Ramos (cell line): Measurements from ENCODE around the gene LCP2.

ENCODE experiments used
- in situ Hi-C: fragments of 300-500 bp; cut with MboI; formaldehyde crosslinking; loops from one replicate; pipeline ENCODE4 v1.14.3; 2022; ENCODE audit warnings: low sequenced_read_pairs; ENCODE audit not compliant: unreplicated experiment

The LCP2 gene

GRCh38 chr5:170278611-170279458 is 18.7 kb downstream of the LCP2 start:
- in situ Hi-C loops: no loop called here

- in situ Hi-C loops: no loop called here
Measured at GRCh38 chr5:170277867-170278281, 19.7 kb downstream of the LCP2 start.

- in situ Hi-C loops: no loop called here
Measured at GRCh38 chr5:170276140-170276539, 21.4 kb downstream of the LCP2 start.

- in situ Hi-C loops: no loop called here
Measured at GRCh38 chr5:170275376-170275994, 22.1 kb downstream of the LCP2 start.

GRCh38 chr5:170273968-170274710 is 23.4 kb downstream of the LCP2 start:
- in situ Hi-C loops: no loop called here

- in situ Hi-C loops: no loop called here
Measured at GRCh38 chr5:170270293-170271069, 27.1 kb downstream of the LCP2 start.

- in situ Hi-C loops: no loop called here
Measured at GRCh38 chr5:170269579-170269978, 28.0 kb downstream of the LCP2 start.

GRCh38 chr5:170268884-170269283 is 28.7 kb downstream of the LCP2 start:
- in situ Hi-C loops: no loop called here

GRCh38 chr5:170268153-170268689 is 29.4 kb downstream of the LCP2 start:
- in situ Hi-C loops: no loop called here

- in situ Hi-C loops: no loop called here
Measured at GRCh38 chr5:170267431-170268152, 30.0 kb downstream of the LCP2 start.

- in situ Hi-C loops: no loop called here
Measured at GRCh38 chr5:170266570-170267381, 30.8 kb downstream of the LCP2 start.

GRCh38 chr5:170265522-170265921 is 32.1 kb downstream of the LCP2 start:
- in situ Hi-C loops: no loop called here

- in situ Hi-C loops: no loop called here
Measured at GRCh38 chr5:170263906-170264305, 33.7 kb downstream of the LCP2 start.

- in situ Hi-C loops: no loop called here
Measured at GRCh38 chr5:170262061-170263045, 35.2 kb downstream of the LCP2 start.

- in situ Hi-C loops: no loop called here
Measured at GRCh38 chr5:170261528-170262043, 36.0 kb downstream of the LCP2 start.

GRCh38 chr5:170257370-170257769 is 40.2 kb downstream of the LCP2 start:
- in situ Hi-C loops: no loop called here

- in situ Hi-C loops: no loop called here
Measured at GRCh38 chr5:170256571-170256970, 41.0 kb downstream of the LCP2 start.
